ENCODE measurements around the gene ERLIN1.

Gene ERLIN1

GRCh38 chr10:100146875-100147650 is 38.8 kb downstream of the ERLIN1 start:
- peak; percentile 19; the same call in 2 of the 3 replicates for ATAC-seq (ENCODE audit: insufficient read depth, low read depth)

GRCh38 chr10:100146398-100146797 is 39.4 kb downstream of the ERLIN1 start:
- H3K4me1 ChIP-seq (ENCODE audit: insufficient read depth, low read length): no peaks in the 10 kb centered on the region
- no peak overlapping the region for H3K4me3 ChIP-seq (ENCODE audit: low read depth in 1 of 2, low read length in 2 of 2)
- H2AFZ ChIP-seq (ENCODE audit: low read depth, low read length): no peak overlapping the region
- TF ChIP-seq EZH2 (IDR thresholded peaks at IDR 0.05; ENCODE audit: borderline replicate concordance, low read depth, low read length, severe bottlenecking): no peak
- TF ChIP-seq CTCF (IDR thresholded peaks at IDR 0.05; ENCODE audit: borderline replicate concordance, extremely low read depth, low read length, poor library complexity, severe bottlenecking): no peak
- H3K79me2 ChIP-seq (ENCODE audit: insufficient read depth, low read length): no peaks in the 10 kb centered on the region
- DNase-seq (no peak), ATAC-seq (ENCODE audit: insufficient read depth, low read depth) (no peak)
- peaks cover 9% of the 10 kb centered on the region; the same call in 1 of the 2 replicates for H4K20me1 ChIP-seq (ENCODE audit: insufficient read depth, low read length)
- H3K27me3 ChIP-seq (ENCODE audit: insufficient read depth, low read length, poor library complexity): no peaks in the 10 kb centered on the region
- no peaks in the 10 kb centered on the region for H3K9me3 ChIP-seq (ENCODE audit: insufficient read depth, low read length, severe bottlenecking)
- H3K9ac ChIP-seq (ENCODE audit: low read depth, low read length): no peak overlapping the region
- H3K27ac ChIP-seq (ENCODE audit: low read length): no peak overlapping the region
- peaks cover 20% of the 10 kb centered on the region; the same call in 1 of the 2 replicates for H3K36me3 ChIP-seq (ENCODE audit: insufficient read depth, low read length)
- no peak overlapping the region for H3K4me2 ChIP-seq (ENCODE audit: insufficient read depth, low read length)

More at GRCh38 chr10:100146875-100147650, 38.8 kb downstream of the ERLIN1 start:
- H3K36me3 ChIP-seq (ENCODE audit: insufficient read depth, low read length): peaks cover 27% of the 10 kb centered on the region
- no peak overlapping the region for H2AFZ ChIP-seq (ENCODE audit: low read depth, low read length)
- no peaks in the 10 kb centered on the region for H3K27me3 ChIP-seq (ENCODE audit: insufficient read depth, low read length, poor library complexity)
- H3K4me2 ChIP-seq (ENCODE audit: insufficient read depth, low read length): no peak overlapping the region
- H3K9ac ChIP-seq (ENCODE audit: low read depth, low read length): no peak overlapping the region
- no peak overlapping the region for H3K4me3 ChIP-seq (ENCODE audit: low read depth in 1 of 2, low read length in 2 of 2)
- H3K79me2 ChIP-seq (ENCODE audit: insufficient read depth, low read length): no peaks in the 10 kb centered on the region
- no peaks in the 10 kb centered on the region for H3K4me1 ChIP-seq (ENCODE audit: insufficient read depth, low read length)
- peaks cover 9% of the 10 kb centered on the region; the same call in 1 of the 2 replicates for H4K20me1 ChIP-seq (ENCODE audit: insufficient read depth, low read length)
- no peak for DNase-seq
- TF ChIP-seq CTCF (IDR thresholded peaks at IDR 0.05; ENCODE audit: borderline replicate concordance, extremely low read depth, low read length, poor library complexity, severe bottlenecking): no peak
- no peak for TF ChIP-seq EZH2 (IDR thresholded peaks at IDR 0.05; ENCODE audit: borderline replicate concordance, low read depth, low read length, severe bottlenecking)
- H3K27ac ChIP-seq (ENCODE audit: low read length): no peak overlapping the region
- H3K9me3 ChIP-seq (ENCODE audit: insufficient read depth, low read length, severe bottlenecking): no peaks in the 10 kb centered on the region

GRCh38 chr10:100143756-100144155 is 42.1 kb downstream of the ERLIN1 start:
- peaks cover 2% of the 10 kb centered on the region for H3K27me3 ChIP-seq (ENCODE audit: insufficient read depth, low read length, poor library complexity)

More at GRCh38 chr10:100143756-100144155, 42.1 kb downstream of the ERLIN1 start:
- Histone ChIP-seq H3K9me3 (ENCODE audit: insufficient read depth, low read length, severe bottlenecking) (no peaks in the 10 kb centered on the region), H3K36me3 (ENCODE audit: insufficient read depth, low read length) (no peaks in the 10 kb centered on the region), H3K4me3 (ENCODE audit: low read depth in 1 of 2, low read length in 2 of 2) (no peak overlapping the region), H4K20me1 (ENCODE audit: insufficient read depth, low read length) (0 out of 2 replicates have a peak, but pooled peaks cover 2% of the 10 kb centered on the region), H3K9ac (ENCODE audit: low read depth, low read length) (no peak overlapping the region), H3K79me2 (ENCODE audit: insufficient read depth, low read length) (no peaks in the 10 kb centered on the region), H3K27ac (ENCODE audit: low read length) (no peak overlapping the region), H3K4me2 (ENCODE audit: insufficient read depth, low read length) (no peak overlapping the region), H3K4me1 (ENCODE audit: insufficient read depth, low read length) (no peaks in the 10 kb centered on the region), H2AFZ (ENCODE audit: low read depth, low read length) (no peak overlapping the region)
- DNase-seq (no peak), ATAC-seq (ENCODE audit: insufficient read depth, low read depth) (no peak)
- no peak for TF ChIP-seq EZH2 (IDR thresholded peaks at IDR 0.05; ENCODE audit: borderline replicate concordance, low read depth, low read length, severe bottlenecking)
- no peak for TF ChIP-seq CTCF (IDR thresholded peaks at IDR 0.05; ENCODE audit: borderline replicate concordance, extremely low read depth, low read length, poor library complexity, severe bottlenecking)

Data from DND-41 (cell line).